ENCODE data around the gene CTIF. TPM values are rescaled to one million over a fixed set of nuclear protein-coding genes. Genes with fewer than 3 reads are reported as not detected.

The CTIF gene
- polyA plus RNA-seq, 3 donors: 0.38 to 8.7 (median 1.2) TPM

DNA sequence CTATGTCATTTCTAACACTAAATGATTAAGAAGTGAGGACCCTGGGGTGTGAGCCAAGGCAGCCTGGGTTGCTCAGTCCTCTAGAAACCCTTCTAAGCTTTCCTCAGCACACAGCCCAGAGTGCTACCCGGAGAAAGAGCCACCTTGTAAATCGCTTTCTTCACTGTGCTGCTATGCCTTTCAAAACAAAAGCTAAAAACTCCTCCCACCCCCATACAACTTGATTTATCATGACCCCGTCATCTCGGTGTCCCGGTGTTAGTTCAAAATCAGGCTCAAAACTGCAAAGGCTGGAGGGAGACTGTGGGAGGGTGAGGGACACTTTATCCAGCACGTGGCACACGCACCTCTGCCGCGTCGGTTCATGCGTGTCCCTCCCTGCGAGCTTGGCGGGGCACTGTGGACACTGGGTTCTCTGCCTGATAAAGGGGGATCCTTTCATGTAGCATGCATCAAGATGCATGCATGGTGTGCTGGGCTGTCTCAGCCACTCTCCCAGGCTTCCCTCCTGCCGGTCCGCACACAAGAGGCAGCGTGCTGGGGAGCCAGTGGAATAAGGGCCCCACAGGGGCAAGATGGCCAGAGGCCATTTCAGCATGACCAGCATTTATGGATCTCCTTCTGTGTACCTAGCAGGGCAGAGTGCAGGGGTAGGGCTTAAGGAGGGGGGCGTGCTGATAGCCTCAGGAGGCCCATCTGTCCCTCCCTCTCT, 241.5 kb downstream of the CTIF start:
- no peak for DNase-seq
- peaks cover 58% of the 10 kb centered on the region for H3K4me1 Mint-ChIP-seq
- Histone ChIP-seq H3K4me2 (replicated peaks; ENCODE audit: extremely low read depth, low read length, poor library complexity, severe bottlenecking) (no peak overlapping the region), H3K27me3 (ENCODE audit: control insufficient read depth in 2 of 2, insufficient read depth in 2 of 2, low read length in 2 of 2) (no peaks in the 10 kb centered on the region), H3K4me1 (ENCODE audit: control insufficient read depth in 1 of 2, insufficient read depth in 2 of 2, low read length in 2 of 2) (peaks cover 51 to 70% of the 10 kb centered on the region in 2 donors), H2AFZ (ENCODE audit: insufficient read depth, low read depth, low read length, poor library complexity, severe bottlenecking) (no peak overlapping the region), H4K20me1 (ENCODE audit: insufficient read depth, low read length) (peaks cover 1% of the 10 kb centered on the region), H3K9me3 (replicated peaks in 1 of 2; ENCODE audit: control insufficient read depth in 1 of 2, insufficient read depth in 1 of 2, low read length in 2 of 2) (no peaks in the 10 kb centered on the region), H3K36me3 (replicated peaks in 1 of 2; ENCODE audit: control insufficient read depth in 1 of 2, insufficient read depth in 2 of 2, low read length in 2 of 2) (no peaks in the 10 kb centered on the region), H3K27ac (ENCODE audit: low read depth in 1 of 2, low read length in 2 of 2) (no peak overlapping the region), H3K4me3 (replicated peaks in 1 of 3; ENCODE audit: low read depth in 2 of 3, low read length in 3 of 3) (no peak overlapping the region), H3K9ac (ENCODE audit: insufficient read depth, low read length, poor library complexity, severe bottlenecking) (no peak overlapping the region), H3K79me2 (ENCODE audit: insufficient read depth, low read length) (no peaks in the 10 kb centered on the region)
- peaks cover 34 to 44% of the 10 kb centered on the region in 2 donors for H3K36me3 Mint-ChIP-seq
- H3K27ac Mint-ChIP-seq: peak overlapping the region in 1 of 7 donors; percentile 80
- peak overlapping the region; percentile 40 to 41 for H3K4me3 Mint-ChIP-seq
- WGBS (ENCODE audit: insufficient coverage): 93% methylated on average over 13 of the region's 17 CpGs
- H3K27me3 Mint-ChIP-seq (ENCODE audit: low read depth in 3 of 3): peaks cover 4 to 18% (median 16%) of the 10 kb centered on the region in 3 donors
- no peaks in the 10 kb centered on the region for H3K9me3 Mint-ChIP-seq
- TF ChIP-seq, protein P1, sequence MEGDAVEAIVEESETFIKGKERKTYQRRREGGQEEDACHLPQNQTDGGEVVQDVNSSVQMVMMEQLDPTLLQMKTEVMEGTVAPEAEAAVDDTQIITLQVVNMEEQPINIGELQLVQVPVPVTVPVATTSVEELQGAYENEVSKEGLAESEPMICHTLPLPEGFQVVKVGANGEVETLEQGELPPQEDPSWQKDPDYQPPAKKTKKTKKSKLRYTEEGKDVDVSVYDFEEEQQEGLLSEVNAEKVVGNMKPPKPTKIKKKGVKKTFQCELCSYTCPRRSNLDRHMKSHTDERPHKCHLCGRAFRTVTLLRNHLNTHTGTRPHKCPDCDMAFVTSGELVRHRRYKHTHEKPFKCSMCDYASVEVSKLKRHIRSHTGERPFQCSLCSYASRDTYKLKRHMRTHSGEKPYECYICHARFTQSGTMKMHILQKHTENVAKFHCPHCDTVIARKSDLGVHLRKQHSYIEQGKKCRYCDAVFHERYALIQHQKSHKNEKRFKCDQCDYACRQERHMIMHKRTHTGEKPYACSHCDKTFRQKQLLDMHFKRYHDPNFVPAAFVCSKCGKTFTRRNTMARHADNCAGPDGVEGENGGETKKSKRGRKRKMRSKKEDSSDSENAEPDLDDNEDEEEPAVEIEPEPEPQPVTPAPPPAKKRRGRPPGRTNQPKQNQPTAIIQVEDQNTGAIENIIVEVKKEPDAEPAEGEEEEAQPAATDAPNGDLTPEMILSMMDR (IDR thresholded peaks at IDR 0.05): no peak
- intact Hi-C loops (cut with micrococcal nuclease): loop anchor here in 1 of 2 donors (10.0 kb wide), 1 partner anchor 54 kb away; no protein-coding TSS in a partner anchor

DNA sequence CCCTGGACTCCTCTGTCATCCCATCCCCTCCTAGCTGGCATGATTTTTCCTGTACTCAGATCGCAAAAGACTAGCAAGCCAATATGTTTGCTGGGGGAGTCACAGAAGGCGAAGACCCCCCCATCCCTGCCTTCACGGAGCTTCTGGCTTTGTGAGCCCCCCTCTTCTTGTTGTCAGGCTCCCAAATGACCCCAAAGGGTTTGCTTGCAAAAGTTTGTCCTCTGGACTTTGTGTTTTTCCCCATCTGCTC, 242.0 kb downstream of the CTIF start:
- Mint-ChIP-seq H3K36me3 (peaks cover 34 to 43% of the 10 kb centered on the region in 2 donors), H3K4me1 (peaks cover 59% of the 10 kb centered on the region), H3K27ac (peak overlapping the region in 1 of 7 donors; percentile 80), H3K27me3 (ENCODE audit: low read depth in 3 of 3) (peaks cover 4 to 18% (median 16%) of the 10 kb centered on the region in 3 donors), H3K9me3 (no peaks in the 10 kb centered on the region), H3K4me3 (peak overlapping the region; percentile 41 to 81)
- WGBS (ENCODE audit: insufficient coverage): 71% methylated on average over 3 of the region's 3 CpGs
- H3K27me3 ChIP-seq (ENCODE audit: control insufficient read depth in 2 of 2, insufficient read depth in 2 of 2, low read length in 2 of 2): no peaks in the 10 kb centered on the region
- no peak for DNase-seq
- peak overlapping the region in 1 of 3 experiments; percentile 59 for H3K4me3 ChIP-seq (replicated peaks in 1 of 3; ENCODE audit: low read depth in 2 of 3, low read length in 3 of 3)
- H3K9me3 ChIP-seq (replicated peaks in 1 of 2; ENCODE audit: control insufficient read depth in 1 of 2, insufficient read depth in 1 of 2, low read length in 2 of 2): no peaks in the 10 kb centered on the region
- intact Hi-C loops (cut with micrococcal nuclease): loop anchor here in 1 of 2 donors (10.0 kb wide), 1 partner anchor 54 kb away; no protein-coding TSS in a partner anchor
- H2AFZ ChIP-seq (ENCODE audit: insufficient read depth, low read depth, low read length, poor library complexity, severe bottlenecking): peak overlapping the region; percentile 73
- TF ChIP-seq, protein P1 (IDR thresholded peaks at IDR 0.05): no peak
- H3K9ac ChIP-seq (ENCODE audit: insufficient read depth, low read length, poor library complexity, severe bottlenecking): peak overlapping the region; percentile 53
- H4K20me1 ChIP-seq (ENCODE audit: insufficient read depth, low read length): peaks cover 5% of the 10 kb centered on the region
- peak overlapping the region; percentile 63 for H3K4me2 ChIP-seq (replicated peaks; ENCODE audit: extremely low read depth, low read length, poor library complexity, severe bottlenecking)
- H3K79me2 ChIP-seq (ENCODE audit: insufficient read depth, low read length): no peaks in the 10 kb centered on the region
- no peaks in the 10 kb centered on the region for H3K36me3 ChIP-seq (replicated peaks in 1 of 2; ENCODE audit: control insufficient read depth in 1 of 2, insufficient read depth in 2 of 2, low read length in 2 of 2)
- peaks cover 56 to 72% of the 10 kb centered on the region in 2 donors for H3K4me1 ChIP-seq (ENCODE audit: control insufficient read depth in 1 of 2, insufficient read depth in 2 of 2, low read length in 2 of 2)
- H3K27ac ChIP-seq (ENCODE audit: low read depth in 1 of 2, low read length in 2 of 2): peak overlapping the region in 1 of 2 donors; percentile 24
